GM12878 (cell line): ENCODE results near the gene AEBP1. TPM values are rescaled to one million over a fixed set of nuclear protein-coding genes. Genes with fewer than 3 reads are reported as not detected.

Experiments used
- ATAC-seq: fragments of 200-7000 bp; cut with Tn5 transposase; 3 replicates; pipeline ENCODE4 v1.9.1; 2020; ENCODE audit warnings: mild to moderate bottlenecking, moderate library complexity
- BruUV-seq: library from RNA; stranded (reverse); fragments of 400-500 nt; replicated peaks from 2 replicates; lab custom pipeline; 2021; lab: Mats Ljungman, UMichigan
- CTCF ChIA-PET: fragments of 300-600 bp; sonication (Branson Sonifier 250); formaldehyde crosslinking; extraction: SDS; loops from one replicate; lab custom pipeline; 2021; ENCODE audit warnings: inconsistent platforms; lab: Yijun Ruan, JAX
- POLR2A ChIA-PET: fragments of 350-600 bp; formaldehyde crosslinking; extraction: SDS; loops from one replicate; lab custom pipeline; 2021; ENCODE audit warnings: inconsistent platforms; lab: Charles Lee
- RAD21 ChIA-PET: fragments of 300-600 bp; sonication (Branson Sonifier 250); formaldehyde crosslinking; loops from one replicate; lab custom pipeline; 2023; ENCODE audit warnings: antibody characterized with exemption; ENCODE audit not compliant: unreplicated experiment; lab: Charles Lee
- SMC1A ChIA-PET: fragments of 300-600 bp; sonication (Branson Sonifier 250); formaldehyde crosslinking; loops from one replicate; lab custom pipeline; 2023; ENCODE audit not compliant: unreplicated experiment, uncharacterized antibody; lab: Charles Lee
- DNase-seq: peaks from one replicate; pipeline ENCODE4 v3.0.0-alpha.2; 2011; ENCODE audit warnings: low read depth, low spot score
- FAIRE-seq: peaks from 3 replicates; lab custom pipeline; 2011; peaks lifted over from hg19 to GRCh38; lab: Jason Lieb, UNC
- H2AFZ ChIP-seq: 2 replicates; pipeline ENCODE4 v1.6.0; 2011; ENCODE audit warnings: low read depth, low read length, control low read depth; ENCODE audit not compliant: control insufficient read depth
- H3K27ac ChIP-seq: 2 replicates; pipeline ENCODE4 v1.5.1; 2011; ENCODE audit warnings: control low read depth; ENCODE audit not compliant: control insufficient read depth, insufficient read depth
- H3K27me3 ChIP-seq, 2 experiments: replicated peaks in 1 of 2; 2 replicates each; pipeline versions ENCODE4 v1.6.0 to v1.6.1; 2011; ENCODE audit warnings: low read length in 1 of 2; ENCODE audit not compliant: control insufficient read depth in 2 of 2, insufficient read depth in 2 of 2
- H3K36me3 ChIP-seq, 2 experiments: 2 replicates each; pipeline ENCODE4 v1.5.1; 2011; ENCODE audit warnings: low read length in 1 of 2; ENCODE audit not compliant: control insufficient read depth in 2 of 2, insufficient read depth in 2 of 2
- H3K4me1 ChIP-seq: 2 replicates; pipeline ENCODE4 v1.6.1; 2011; ENCODE audit warnings: mild to moderate bottlenecking, low read length, moderate library complexity, mixed read lengths; ENCODE audit not compliant: control insufficient read depth, insufficient read depth
- H3K4me2 ChIP-seq: 2 replicates; pipeline ENCODE4 v1.6.0; 2011; ENCODE audit warnings: control low read depth; ENCODE audit not compliant: control insufficient read depth, insufficient read depth
- H3K4me3 ChIP-seq: fragments of 200-600 bp; sonication (generic); 2 replicates; pipeline ENCODE4 v1.5.1; 2016
- H3K79me2 ChIP-seq: 2 replicates; pipeline ENCODE4 v1.6.0; 2011; ENCODE audit warnings: low read length; ENCODE audit not compliant: control insufficient read depth, insufficient read depth
- H3K9ac ChIP-seq: 2 replicates; pipeline ENCODE4 v1.8.0; 2011; ENCODE audit warnings: low read length, control low read depth, mixed read lengths; ENCODE audit not compliant: control insufficient read depth, insufficient read depth
- H3K9me3 ChIP-seq: replicated peaks from 3 replicates; pipeline ENCODE4 v1.5.1; 2011; ENCODE audit warnings: mild to moderate bottlenecking, low read length; ENCODE audit not compliant: control insufficient read depth, insufficient read depth
- H4K20me1 ChIP-seq: 2 replicates; pipeline ENCODE4 v1.6.0; 2011; ENCODE audit not compliant: control insufficient read depth, insufficient read depth
- ATF7 ChIP-seq: fragments of 450-650 bp; IDR thresholded peaks from 2 replicates; pipeline ENCODE4 v1.6.1; 2016; ENCODE audit warnings: low read depth, mild to moderate bottlenecking
- CEBPB ChIP-seq, 2 experiments: fragments of 150-350 bp in 1 of 2; IDR thresholded peaks; 2 replicates each; pipeline ENCODE4 v1.6.1; 2012 to 2014; ENCODE audit warnings: low read depth in 2 of 2, low read length in 2 of 2, borderline replicate concordance in 1 of 2, inconsistent platforms in 1 of 2
- CHD2 ChIP-seq: IDR thresholded peaks from 2 replicates; pipeline ENCODE4 v1.6.1; 2011; ENCODE audit warnings: low read depth, low read length, improper control_type of control experiment, borderline replicate concordance
- CTCF ChIP-seq, 3 experiments: IDR thresholded peaks in 2 of 3; conservative IDR thresholded peaks in 1 of 3; 2 replicates each; pipeline ENCODE4 v1.5.1; 2011; ENCODE audit warnings: low read depth in 3 of 3, low read length in 3 of 3, mild to moderate bottlenecking in 3 of 3, control low read depth in 2 of 3, moderate library complexity in 2 of 3, inconsistent platforms in 1 of 3, mixed read lengths in 1 of 3; ENCODE audit not compliant: control insufficient read depth in 2 of 3, insufficient read depth in 1 of 3; ENCODE audit errors: extremely low read depth in 1 of 3
- HDAC2 ChIP-seq: fragments of 200-600 bp; sonication (generic); IDR thresholded peaks from 2 replicates; pipeline ENCODE4 v1.6.1; 2017
- HSF1 ChIP-seq: fragments of 150-350 bp; IDR thresholded peaks from 2 replicates; pipeline ENCODE4 v1.6.1; 2014; ENCODE audit warnings: mild to moderate bottlenecking, low read depth, low read length
- MEF2A ChIP-seq: IDR thresholded peaks from 2 replicates; pipeline ENCODE4 v1.6.1; 2011; ENCODE audit warnings: low read depth, mild to moderate bottlenecking, low read length, moderate library complexity; ENCODE audit not compliant: insufficient read depth
- NBN ChIP-seq: fragments of 450-650 bp; IDR thresholded peaks from 2 replicates; pipeline ENCODE4 v1.6.1; 2016
- SPI1 ChIP-seq: IDR thresholded peaks from 2 replicates; pipeline ENCODE4 v1.6.1; 2011; ENCODE audit warnings: low read depth, mild to moderate bottlenecking, low read length, moderate library complexity, borderline replicate concordance; ENCODE audit not compliant: insufficient read depth
- TCF12 ChIP-seq: IDR thresholded peaks from 2 replicates; pipeline ENCODE4 v1.6.1; 2011; ENCODE audit warnings: low read depth, mild to moderate bottlenecking, low read length
- ZSCAN29 ChIP-seq: fragments of 450-650 bp; IDR thresholded peaks from 2 replicates; pipeline ENCODE4 v1.6.1; 2017; ENCODE audit warnings: mild to moderate bottlenecking, moderate library complexity
- WGBS: methylation state at CpG from one replicate; pipeline ENCODE4 v1.1.6; 2016; ENCODE audit warnings: low lambda C conversion rate; ENCODE audit not compliant: insufficient replicate concordance, insufficient coverage; ENCODE audit errors: missing lambda C conversion rate; 5-methylcytosine and 5-hydroxymethylcytosine counted together
- in situ Hi-C: fragments of 300-500 bp; cut with MboI; formaldehyde crosslinking; loops from 9 replicates; pipeline ENCODE4 v1.14.3; 2018; ENCODE audit warnings: mixed read lengths
- intact Hi-C: fragments of 100-400 bp; cut with micrococcal nuclease; formaldehyde crosslinking; loops from one replicate; pipeline ENCODE4 v1.14.2; 2022; ENCODE audit not compliant: unreplicated experiment
- polyA plus RNA-seq, 11 experiments: library from polyadenylated mRNA; depleted of rRNA in 4 of 11; unstranded in 6 of 11; stranded (reverse) in 5 of 11; fragments of >200 nt; fragmentation: Nextera tagmentation in 4 of 11; fragmentation: Illumina TruSeq in 1 of 11; extraction: Ambion mirVana in 4 of 11; extraction: Trizol in 1 of 11; gene quantifications; 1 replicate in 1 of 11; 2 replicates in 10 of 11; pipeline versions ENCODE4 v1.2.1 to v1.2.3, GENCODE V29; 2011 to 2016; ENCODE audit warnings: inconsistent platforms in 2 of 11, missing spikeins in 2 of 11, low read depth in 1 of 11
- total RNA-seq, 4 experiments: library from RNA; depleted of rRNA in 3 of 4; stranded (reverse); fragments of >200 nt in 3 of 4; fragmentation: Illumina TruSeq in 1 of 4; extraction: Trizol in 1 of 4; gene quantifications; 2 replicates each; pipeline versions ENCODE4 v1.2.1 to v1.2.3, GENCODE V29; 2013 to 2021
- TF ChIP-seq, protein P1 (sequence below): IDR thresholded peaks from 2 replicates; pipeline ENCODE4 v1.6.1; 2012; ENCODE audit warnings: improper control_type of control experiment, low read depth, low read length; ENCODE audit not compliant: insufficient replicate concordance

Gene AEBP1
- total and polyA plus RNA-seq, 10 of the 15 experiments (the other 5 are each of a cell fraction or from before 2014, with no cell fraction given), result 0.06 to 0.23 (median 0.11) TPM; not detected in 5

GRCh38 chr7:44097064-44097932 is 6.8 kb upstream of the AEBP1 start:
- Histone ChIP-seq H3K4me1 (peaks cover 14% of the 10 kb centered on the region), H3K27me3 (no peaks in the 10 kb centered on the region), H3K9ac (no peak overlapping the region), H3K4me2 (peak overlapping the region; percentile 44; the same call in 1 of the 2 replicates), H4K20me1 (no peaks in the 10 kb centered on the region), H3K36me3 (no peaks in the 10 kb centered on the region), H2AFZ (peak overlapping the region; percentile 33), H3K9me3 (no peaks in the 10 kb centered on the region), H3K4me3 (no peak overlapping the region), H3K79me2 (no peaks in the 10 kb centered on the region), H3K27ac (no peak overlapping the region; the same call in 1 of the 2 replicates)
- no TSS peak for BruUV-seq
- ChIA-PET SMC1A (interaction anchor here (1.4 to 2.0 kb wide), 4 partner anchors 12 to 25 kb away, joined by 3 to 6 read pairs (median 4); no protein-coding TSS in a partner anchor), POLR2A (interaction anchor here (0.5 to 0.9 kb wide), 2 partner anchors 16 to 196 kb away, joined by 3 to 5 read pairs; no protein-coding TSS in a partner anchor), CTCF (interaction anchor here (0.8 to 2.8 kb wide), 5 partner anchors 12 to 182 kb away, joined by 3 to 9 read pairs (median 3); no protein-coding TSS in a partner anchor), RAD21 (interaction anchor here (1.0 to 1.3 kb wide), 3 partner anchors 19 to 53 kb away, joined by 3 to 4 read pairs (median 3); partner anchors contain the start of gene DBNL)
- intact Hi-C loops, result no loop called here
- FAIRE-seq (no peak), ATAC-seq (peak; percentile 73), DNase-seq (peak; percentile 15)
- WGBS, result 12% methylated on average over 9 of the region's 9 CpGs
- in situ Hi-C loops, result no loop called here
- TF ChIP-seq ATF7 (peak; percentile 48; the same call in 1 of the 2 replicates), CEBPB (IDR thresholded peaks at IDR 0.05; ENCODE audit: borderline replicate concordance in 1 of 2, low read depth in 2 of 2, low read length in 2 of 2) (no peak), HSF1 (no peak), NBN (0 out of 2 replicates have a peak, but pooled peaks have one; percentile 34), MEF2A (no peak), CTCF (IDR thresholded peaks at IDR 0.05 in 2 of 3, conservative IDR thresholded peaks at IDR 0.05 in 1 of 3; ENCODE audit: control insufficient read depth in 2 of 3, extremely low read depth in 1 of 3, insufficient read depth in 1 of 3, low read depth in 3 of 3, low read length in 3 of 3) (no peak), HDAC2 (no peak), TCF12 (peak; percentile 86), SPI1 (peak; percentile 61; the same call in 1 of the 2 replicates), ZSCAN29 (no peak), CHD2 (no peak)
- TF ChIP-seq, protein P1, sequence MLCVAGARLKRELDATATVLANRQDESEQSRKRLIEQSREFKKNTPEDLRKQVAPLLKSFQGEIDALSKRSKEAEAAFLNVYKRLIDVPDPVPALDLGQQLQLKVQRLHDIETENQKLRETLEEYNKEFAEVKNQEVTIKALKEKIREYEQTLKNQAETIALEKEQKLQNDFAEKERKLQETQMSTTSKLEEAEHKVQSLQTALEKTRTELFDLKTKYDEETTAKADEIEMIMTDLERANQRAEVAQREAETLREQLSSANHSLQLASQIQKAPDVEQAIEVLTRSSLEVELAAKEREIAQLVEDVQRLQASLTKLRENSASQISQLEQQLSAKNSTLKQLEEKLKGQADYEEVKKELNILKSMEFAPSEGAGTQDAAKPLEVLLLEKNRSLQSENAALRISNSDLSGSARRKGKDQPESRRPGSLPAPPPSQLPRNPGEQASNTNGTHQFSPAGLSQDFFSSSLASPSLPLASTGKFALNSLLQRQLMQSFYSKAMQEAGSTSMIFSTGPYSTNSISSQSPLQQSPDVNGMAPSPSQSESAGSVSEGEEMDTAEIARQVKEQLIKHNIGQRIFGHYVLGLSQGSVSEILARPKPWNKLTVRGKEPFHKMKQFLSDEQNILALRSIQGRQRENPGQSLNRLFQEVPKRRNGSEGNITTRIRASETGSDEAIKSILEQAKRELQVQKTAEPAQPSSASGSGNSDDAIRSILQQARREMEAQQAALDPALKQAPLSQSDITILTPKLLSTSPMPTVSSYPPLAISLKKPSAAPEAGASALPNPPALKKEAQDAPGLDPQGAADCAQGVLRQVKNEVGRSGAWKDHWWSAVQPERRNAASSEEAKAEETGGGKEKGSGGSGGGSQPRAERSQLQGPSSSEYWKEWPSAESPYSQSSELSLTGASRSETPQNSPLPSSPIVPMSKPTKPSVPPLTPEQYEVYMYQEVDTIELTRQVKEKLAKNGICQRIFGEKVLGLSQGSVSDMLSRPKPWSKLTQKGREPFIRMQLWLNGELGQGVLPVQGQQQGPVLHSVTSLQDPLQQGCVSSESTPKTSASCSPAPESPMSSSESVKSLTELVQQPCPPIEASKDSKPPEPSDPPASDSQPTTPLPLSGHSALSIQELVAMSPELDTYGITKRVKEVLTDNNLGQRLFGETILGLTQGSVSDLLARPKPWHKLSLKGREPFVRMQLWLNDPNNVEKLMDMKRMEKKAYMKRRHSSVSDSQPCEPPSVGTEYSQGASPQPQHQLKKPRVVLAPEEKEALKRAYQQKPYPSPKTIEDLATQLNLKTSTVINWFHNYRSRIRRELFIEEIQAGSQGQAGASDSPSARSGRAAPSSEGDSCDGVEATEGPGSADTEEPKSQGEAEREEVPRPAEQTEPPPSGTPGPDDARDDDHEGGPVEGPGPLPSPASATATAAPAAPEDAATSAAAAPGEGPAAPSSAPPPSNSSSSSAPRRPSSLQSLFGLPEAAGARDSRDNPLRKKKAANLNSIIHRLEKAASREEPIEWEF, result no peak
